Amniotic epithelial cell (primary cell): ENCODE measurements around the gene SFTPD.

ENCODE experiments used
- DNase-seq: peaks from one replicate; pipeline ENCODE4 v3.0.0-alpha.2; 2010; ENCODE audit warnings: low read depth

The SFTPD gene

GRCh38 chr10:79944428-79945395, 4.2 kb downstream of the SFTPD start:
- DNase-seq: no peak

- no peak for DNase-seq
Observed at GRCh38 chr10:79943871-79944270, 5.0 kb downstream of the SFTPD start.

DNA sequence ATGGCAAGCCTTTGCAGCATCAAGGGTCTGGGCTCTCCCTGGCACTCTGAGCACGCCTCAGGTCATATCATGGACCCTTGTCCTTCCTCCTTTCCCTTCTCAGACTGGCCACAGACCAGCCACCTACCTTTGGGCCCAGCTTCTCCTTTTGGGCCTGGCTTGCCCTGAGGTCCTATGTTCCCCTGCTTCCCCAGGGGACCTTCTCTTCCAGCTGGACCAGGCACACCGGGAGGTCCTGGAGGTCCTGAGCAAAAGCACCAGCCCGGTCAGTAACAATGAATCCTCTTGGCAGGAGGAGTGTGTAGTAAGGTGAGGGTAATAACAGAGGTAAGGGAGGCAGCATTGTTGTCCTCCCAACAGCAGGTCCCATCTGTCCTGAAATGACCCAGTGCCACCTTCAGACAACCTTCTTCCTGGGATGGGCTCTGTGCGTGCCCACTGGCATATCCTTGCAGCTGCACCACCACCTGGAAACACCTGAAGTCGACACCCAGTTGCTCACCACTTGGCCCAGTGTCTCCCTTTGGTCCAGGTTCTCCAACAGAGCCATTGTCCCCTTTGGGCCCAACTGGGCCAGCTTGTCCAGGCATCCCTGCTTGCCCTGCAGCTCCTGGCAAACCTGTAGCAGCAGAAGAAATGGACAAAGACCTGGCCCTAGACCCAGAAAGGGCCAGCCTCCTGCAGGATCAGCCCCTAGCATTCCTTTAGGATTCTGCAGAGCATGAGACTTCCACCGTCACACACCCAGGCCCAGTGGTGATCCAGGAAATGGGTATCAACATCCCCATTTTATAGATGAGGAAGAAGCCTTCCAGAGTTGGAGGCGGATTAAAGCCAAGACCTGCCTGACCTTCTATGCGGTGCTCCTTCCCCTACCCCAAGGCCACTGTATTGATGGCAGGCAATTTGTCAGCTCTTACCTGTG, 6.4 kb downstream of the SFTPD start:
- no peak for DNase-seq

DNA sequence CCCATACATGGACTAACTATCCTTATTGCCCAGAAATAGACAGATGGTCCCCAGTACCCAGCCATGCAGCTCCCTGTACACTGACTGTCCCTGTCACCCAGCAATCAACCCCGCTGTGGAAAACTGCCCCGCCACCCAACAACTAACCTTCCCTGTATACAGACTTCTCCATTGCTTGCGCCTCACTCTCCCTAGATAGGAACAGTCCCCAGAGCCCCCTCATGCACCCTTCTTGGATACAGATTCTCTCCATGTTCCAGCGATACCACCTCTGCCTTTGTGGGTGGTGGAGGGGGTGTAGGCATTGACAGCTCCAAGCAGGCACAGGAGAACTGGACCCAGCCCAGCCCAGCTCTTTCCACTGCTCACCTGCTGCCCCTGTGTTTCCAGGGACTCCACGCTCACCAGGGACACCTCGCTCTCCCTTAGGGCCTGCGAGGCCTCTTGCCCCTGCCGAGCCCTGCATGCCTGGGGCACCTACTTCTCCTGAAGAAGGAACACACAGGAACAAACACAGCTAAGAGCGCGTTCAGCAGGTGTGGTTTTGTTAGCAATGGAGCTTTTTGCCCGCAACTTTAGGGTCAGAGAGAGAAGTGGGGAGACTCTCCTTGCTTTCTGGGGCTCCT, 7.2 kb downstream of the SFTPD start:
- DNase-seq: no peak

DNA sequence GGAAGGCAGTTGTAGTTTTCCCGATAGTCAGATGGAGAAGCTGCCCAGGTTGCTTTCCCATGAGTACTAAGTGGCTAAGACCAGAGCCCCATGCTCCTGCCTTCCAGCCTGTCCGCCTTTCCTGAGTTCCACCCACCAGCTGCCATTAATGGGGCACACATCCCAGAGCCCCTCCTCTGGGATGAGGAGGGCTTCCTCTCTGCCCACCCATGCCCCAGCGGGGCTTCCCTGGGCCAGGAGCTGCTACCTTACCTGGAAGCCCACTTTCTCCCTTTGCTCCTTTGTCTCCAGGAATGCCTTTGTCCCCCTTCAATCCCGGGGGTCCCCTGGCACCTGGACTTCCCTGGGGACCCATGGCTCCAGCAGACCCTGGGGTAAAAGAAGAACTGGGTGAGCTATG, 7.8 kb downstream of the SFTPD start:
- no peak for DNase-seq

GRCh38 chr10:79940431-79940830, 8.5 kb downstream of the SFTPD start:
- no peak for DNase-seq

GRCh38 chr10:79939969-79940368, 8.9 kb downstream of the SFTPD start:
- no peak for DNase-seq

DNA sequence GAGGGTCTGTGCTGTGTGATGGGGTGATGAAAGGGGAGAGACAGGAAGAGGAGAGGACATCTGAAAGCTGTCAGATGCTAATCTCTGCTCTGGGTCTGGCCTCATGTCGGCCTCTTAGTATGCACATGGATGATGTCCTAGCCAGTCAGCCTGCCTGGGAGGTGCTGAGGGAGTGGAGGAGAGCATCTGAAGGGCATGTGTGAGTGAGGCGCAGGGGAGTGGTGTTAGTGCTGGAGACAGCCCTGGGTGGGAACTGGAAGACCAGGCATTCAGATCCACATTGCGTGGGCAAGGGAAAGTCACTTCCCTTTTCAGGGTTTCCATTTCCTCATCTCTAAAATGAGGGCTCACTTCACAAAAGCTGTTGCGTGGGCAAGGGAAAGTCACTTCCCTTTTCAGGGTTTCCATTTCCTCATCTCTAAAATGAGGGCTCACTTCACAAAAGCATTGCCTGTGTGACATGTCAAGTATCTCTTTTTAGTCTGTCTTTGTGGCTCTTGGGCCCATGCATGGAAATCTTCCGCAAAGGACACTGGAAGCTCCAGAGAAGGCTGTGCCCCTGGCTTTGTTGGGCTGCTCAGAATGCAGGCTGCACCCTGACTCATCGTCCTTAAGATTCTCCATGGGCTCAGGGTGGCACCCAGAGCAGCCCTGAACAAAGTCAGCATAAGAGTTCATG, 10.0 kb downstream of the SFTPD start:
- DNase-seq: no peak

- no peak for DNase-seq
Observed at GRCh38 chr10:79937701-79938151, 11.2 kb downstream of the SFTPD start.

- no peak for DNase-seq
Observed at GRCh38 chr10:79936625-79937615, 12.0 kb downstream of the SFTPD start.

DNA sequence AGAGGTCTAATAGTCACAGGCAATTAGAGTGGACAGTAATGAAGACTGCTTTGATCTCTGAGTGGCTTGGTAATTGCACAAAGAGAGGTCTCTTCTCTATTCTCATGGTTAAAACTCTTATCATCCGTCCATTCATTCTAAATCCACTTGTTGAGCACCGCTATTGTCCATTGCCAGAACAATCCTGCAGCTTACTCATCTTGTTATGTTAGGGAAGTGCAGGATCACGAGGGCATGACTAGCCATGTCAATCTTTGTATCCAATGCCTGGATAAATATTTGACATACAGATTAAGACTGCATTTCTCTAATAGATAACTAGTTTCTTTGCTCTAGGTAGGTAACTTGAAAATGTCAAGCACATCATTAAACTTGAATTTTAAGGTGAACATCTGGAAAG, 14.9 kb downstream of the SFTPD start:
- no peak for DNase-seq

DNA sequence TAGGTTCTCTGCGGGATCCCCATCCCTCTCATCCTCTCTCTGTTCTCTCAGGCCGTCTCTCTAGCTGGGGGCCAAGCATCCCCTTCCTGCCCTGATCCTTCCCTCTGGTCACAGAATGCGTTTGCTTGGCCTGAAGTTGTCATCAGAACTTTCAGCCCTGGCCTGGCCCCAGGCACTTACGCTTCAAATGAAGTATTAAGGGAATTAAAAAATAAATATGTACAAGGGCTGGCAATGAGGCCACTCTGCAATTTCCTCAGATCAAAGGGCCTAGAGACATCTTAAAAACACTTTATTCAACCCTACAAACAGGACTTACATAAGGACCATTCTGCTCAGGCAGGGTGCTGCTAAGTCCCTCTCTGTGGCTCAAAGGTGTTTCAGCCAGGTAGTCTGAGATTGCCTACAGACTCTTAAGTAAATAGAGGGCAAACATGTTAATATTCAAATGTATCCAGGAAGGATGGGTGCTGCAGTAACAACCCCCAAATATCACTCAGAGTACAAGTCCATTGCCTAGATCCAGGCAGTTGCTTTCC, 16.0 kb downstream of the SFTPD start:
- no peak for DNase-seq

DNA sequence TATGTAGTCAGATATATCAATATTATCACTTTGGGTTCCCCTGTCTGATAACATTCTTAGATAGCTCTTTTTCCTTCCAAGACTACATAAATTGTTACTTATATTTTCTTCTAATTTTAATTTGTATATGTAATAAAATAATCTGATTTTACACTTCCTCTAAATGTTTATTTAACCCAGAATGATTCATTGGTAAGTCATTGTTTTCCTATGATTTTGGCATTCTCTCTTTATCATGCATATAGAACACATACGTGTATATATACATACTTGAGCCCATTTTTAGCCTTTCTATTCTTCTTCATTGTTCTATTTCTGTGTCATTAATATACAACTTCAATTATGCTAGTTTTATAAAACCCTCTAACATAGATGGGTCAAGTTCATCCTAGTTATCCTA, 16.6 kb downstream of the SFTPD start:
- DNase-seq: no peak

- DNase-seq: no peak
Observed at GRCh38 chr10:79930751-79931150, 18.2 kb downstream of the SFTPD start.

GRCh38 chr10:79930267-79930666, 18.6 kb downstream of the SFTPD start:
- no peak for DNase-seq

DNA sequence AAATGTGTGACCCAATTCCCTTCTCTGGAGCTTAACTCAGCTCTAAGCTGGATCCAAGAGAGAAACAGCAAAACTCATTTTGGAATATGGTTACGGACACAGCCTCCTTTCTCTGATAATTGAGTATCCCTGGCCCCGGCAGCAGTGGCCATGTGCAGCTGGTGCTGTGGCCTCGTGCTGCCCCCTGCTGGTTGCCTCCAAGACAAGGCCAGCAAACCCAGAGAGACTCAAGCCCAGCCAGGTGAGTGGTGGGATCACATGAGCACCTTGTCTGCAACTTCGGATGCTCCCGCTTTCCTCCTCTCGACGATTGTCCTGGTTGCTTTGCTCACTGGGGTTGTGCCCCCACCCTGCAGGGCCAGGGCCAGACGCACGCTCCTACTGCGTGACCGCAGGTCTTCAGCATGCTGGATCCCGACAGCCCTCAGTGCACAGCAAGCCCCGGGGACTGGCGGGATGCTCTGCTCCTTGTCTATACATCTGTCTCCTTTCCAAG, 19.4 kb downstream of the SFTPD start:
- peak; percentile 48 for DNase-seq

- no peak for DNase-seq
Observed at GRCh38 chr10:79928028-79928583, 20.8 kb downstream of the SFTPD start.

GRCh38 chr10:79927111-79927828, 21.6 kb downstream of the SFTPD start:
- DNase-seq: no peak

DNA sequence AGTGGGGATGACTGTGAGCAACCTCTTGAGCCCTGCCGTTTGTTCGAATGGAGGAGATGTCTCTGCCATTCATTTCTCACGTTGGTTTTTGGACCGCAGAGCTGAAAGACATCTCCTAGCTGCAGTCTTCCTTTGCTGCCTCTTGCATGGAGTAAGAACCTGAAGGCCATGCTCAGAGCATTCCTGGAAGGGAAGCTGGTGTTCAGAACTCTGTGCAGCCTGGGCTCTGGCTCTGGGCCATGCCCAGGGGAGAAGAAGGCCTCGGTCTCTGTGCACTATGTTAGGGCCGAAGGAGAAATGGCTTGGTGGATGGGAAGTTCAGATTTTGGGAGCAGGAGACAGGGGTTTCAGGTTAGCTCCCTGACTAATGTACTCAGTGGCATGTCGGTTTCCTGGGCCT, 22.9 kb downstream of the SFTPD start:
- DNase-seq: no peak
